ENCODE data around the gene SLC9C1. TPM values are rescaled to one million over a fixed set of nuclear protein-coding genes. Genes with fewer than 3 reads are reported as not detected.
A peak's percentile ranks its signal among the peaks of the same experiment; 100 is the strongest.

Gene SLC9C1
- not detected for polyA plus RNA-seq

DNA sequence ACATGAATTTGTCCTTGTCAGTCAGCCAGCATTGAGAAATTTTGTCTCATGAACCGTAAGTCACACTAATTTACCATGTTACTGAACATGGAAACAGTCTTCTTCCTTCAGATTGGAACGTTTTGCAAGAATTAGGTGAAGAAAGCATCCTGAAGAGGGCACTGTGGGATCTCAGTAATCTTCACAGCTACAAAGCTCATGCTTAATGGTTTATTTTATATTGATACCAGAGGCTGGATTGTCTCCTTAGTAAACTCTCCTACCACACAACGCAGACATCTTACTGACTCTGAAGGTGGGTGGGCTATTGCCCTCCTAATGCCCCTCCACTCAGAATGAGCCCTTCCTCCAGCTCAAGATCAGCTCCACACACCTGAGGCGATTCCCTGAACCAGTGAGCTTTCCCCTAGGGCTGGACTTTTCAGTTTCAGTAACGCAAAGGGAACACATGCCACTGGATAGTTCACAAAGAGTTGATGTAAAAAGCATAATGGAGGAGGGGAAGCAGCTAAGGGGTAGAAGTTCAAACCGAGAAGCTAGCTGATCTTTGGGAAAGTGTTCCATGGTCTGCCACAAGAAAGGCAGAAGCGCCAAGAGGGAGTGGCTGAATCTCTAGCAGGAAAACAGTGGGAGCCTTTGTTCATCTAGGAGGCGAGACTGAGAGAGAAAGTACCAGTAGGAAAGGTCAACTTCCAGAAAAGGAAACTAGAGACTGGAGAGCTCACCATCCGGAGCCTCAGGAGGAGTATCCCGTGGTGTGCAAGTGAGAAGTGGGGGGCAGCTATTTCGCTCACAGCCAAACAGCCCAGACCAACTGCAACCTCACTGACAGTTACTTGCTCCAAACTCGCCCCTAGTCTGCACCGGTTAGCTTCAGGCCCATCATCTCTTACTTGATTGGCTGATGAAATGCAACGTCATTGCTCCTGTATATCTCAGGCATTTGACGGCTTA is at the start of gene SLC9C1:
Gene SLC9C1 (minus strand): TSS at position 849 of the 954 bp plus-strand sequence. CDS start 7,425 bp downstream, outside the sequence.
- Histone ChIP-seq H3K9me3 (ENCODE audit: control insufficient read depth in 2 of 2, insufficient read depth in 1 of 2, low read depth in 1 of 2, low read length in 1 of 2) (no peaks in the 10 kb centered on the region), H3K27me3 (ENCODE audit: control insufficient read depth in 1 of 2, insufficient read depth in 2 of 2, low read length in 2 of 2) (no peaks in the 10 kb centered on the region), H3K4me3 (ENCODE audit: low read depth in 1 of 2, low read length in 2 of 2) (peak within 1 kb of the TSS; percentile 9 to 39), H3K27ac (ENCODE audit: low read depth in 2 of 2, low read length in 1 of 2) (peak within 1 kb of the TSS; percentile 54 to 55), H3K36me3 (ENCODE audit: control insufficient read depth in 2 of 2, insufficient read depth in 2 of 2, low read length in 1 of 2) (no peaks in the 10 kb centered on the region), H3K4me1 (ENCODE audit: control insufficient read depth in 2 of 2, insufficient read depth in 2 of 2, low read length in 1 of 2) (no peaks in the 10 kb centered on the region)
- 31 to 32% methylated on average over 15 of the region's 15 CpGs for WGBS, 2 donors

- 81 to 87% methylated on average over 2 of the region's 2 CpGs for WGBS, 2 donors
- H3K4me1 ChIP-seq (ENCODE audit: control insufficient read depth in 2 of 2, insufficient read depth in 2 of 2, low read length in 1 of 2): no peaks in the 10 kb centered on the region
- no peak overlapping the region for H3K27ac ChIP-seq (ENCODE audit: low read depth in 2 of 2, low read length in 1 of 2)
These were observed 47.4 kb upstream of the SLC9C1 start for GRCh38 chr3:112341386-112341785.

GRCh38 chr3:112339609-112340008 is 45.6 kb upstream of the SLC9C1 start:
- no peak overlapping the region for H3K4me3 ChIP-seq (ENCODE audit: low read depth in 1 of 2, low read length in 2 of 2)
- no peak overlapping the region for H3K27ac ChIP-seq (ENCODE audit: low read depth in 2 of 2, low read length in 1 of 2)
- WGBS, 2 donors: 83 to 94% methylated on average over 2 of the region's 2 CpGs
- no peaks in the 10 kb centered on the region for H3K9me3 ChIP-seq (ENCODE audit: control insufficient read depth in 2 of 2, insufficient read depth in 1 of 2, low read depth in 1 of 2, low read length in 1 of 2)
- no peaks in the 10 kb centered on the region for H3K36me3 ChIP-seq (ENCODE audit: control insufficient read depth in 2 of 2, insufficient read depth in 2 of 2, low read length in 1 of 2)
- H3K4me1 ChIP-seq (ENCODE audit: control insufficient read depth in 2 of 2, insufficient read depth in 2 of 2, low read length in 1 of 2): no peaks in the 10 kb centered on the region
- H3K27me3 ChIP-seq (ENCODE audit: control insufficient read depth in 1 of 2, insufficient read depth in 2 of 2, low read length in 2 of 2): no peaks in the 10 kb centered on the region

More at GRCh38 chr3:112341386-112341785, 47.4 kb upstream of the SLC9C1 start:
- Histone ChIP-seq H3K4me3 (ENCODE audit: low read depth in 1 of 2, low read length in 2 of 2) (no peak overlapping the region), H3K9me3 (ENCODE audit: control insufficient read depth in 2 of 2, insufficient read depth in 1 of 2, low read depth in 1 of 2, low read length in 1 of 2) (no peaks in the 10 kb centered on the region), H3K27me3 (ENCODE audit: control insufficient read depth in 1 of 2, insufficient read depth in 2 of 2, low read length in 2 of 2) (no peaks in the 10 kb centered on the region), H3K36me3 (ENCODE audit: control insufficient read depth in 2 of 2, insufficient read depth in 2 of 2, low read length in 1 of 2) (no peaks in the 10 kb centered on the region)

DNA sequence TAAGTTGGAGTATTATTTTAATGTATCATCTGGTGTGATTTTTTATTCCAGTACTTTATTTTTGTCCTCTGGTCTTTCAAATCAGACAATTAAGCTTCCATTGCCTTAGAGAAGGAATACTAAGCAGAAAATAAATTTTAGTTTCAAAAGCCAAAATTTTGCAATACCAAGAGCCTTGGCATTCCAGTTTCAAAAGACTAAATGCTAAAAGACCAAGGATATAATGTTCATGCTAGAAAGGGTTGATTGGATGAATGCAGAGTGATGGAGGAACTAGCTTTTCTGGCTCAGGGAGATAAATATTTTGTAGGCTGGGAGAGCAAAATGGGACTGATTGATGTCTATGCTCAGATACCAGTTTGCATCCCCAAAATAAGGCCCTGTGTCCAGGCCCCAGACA is 45.1 kb upstream of the SLC9C1 start:
- no peak overlapping the region for H3K27ac ChIP-seq (ENCODE audit: low read depth in 2 of 2, low read length in 1 of 2)
- H3K4me3 ChIP-seq (ENCODE audit: low read depth in 1 of 2, low read length in 2 of 2): no peak overlapping the region
- no peaks in the 10 kb centered on the region for H3K36me3 ChIP-seq (ENCODE audit: control insufficient read depth in 2 of 2, insufficient read depth in 2 of 2, low read length in 1 of 2)
- H3K4me1 ChIP-seq (ENCODE audit: control insufficient read depth in 2 of 2, insufficient read depth in 2 of 2, low read length in 1 of 2): no peaks in the 10 kb centered on the region
- no peaks in the 10 kb centered on the region for H3K9me3 ChIP-seq (ENCODE audit: control insufficient read depth in 2 of 2, insufficient read depth in 1 of 2, low read depth in 1 of 2, low read length in 1 of 2)
- no peaks in the 10 kb centered on the region for H3K27me3 ChIP-seq (ENCODE audit: control insufficient read depth in 1 of 2, insufficient read depth in 2 of 2, low read length in 2 of 2)

- WGBS, 2 donors: 53 to 55% methylated on average over 2 of the region's 2 CpGs
These were observed 44.7 kb upstream of the SLC9C1 start for GRCh38 chr3:112338727-112339056.

GRCh38 chr3:112338021-112338726 is 44.2 kb upstream of the SLC9C1 start:
- H3K36me3 ChIP-seq (ENCODE audit: control insufficient read depth in 2 of 2, insufficient read depth in 2 of 2, low read length in 1 of 2): no peaks in the 10 kb centered on the region
- no peak overlapping the region for H3K4me3 ChIP-seq (ENCODE audit: low read depth in 1 of 2, low read length in 2 of 2)
- H3K27ac ChIP-seq (ENCODE audit: low read depth in 2 of 2, low read length in 1 of 2): peak overlapping the region in 1 of 2 donors; percentile 15
- 69 to 70% methylated on average over 6 of the region's 6 CpGs for WGBS, 2 donors
- H3K9me3 ChIP-seq (ENCODE audit: control insufficient read depth in 2 of 2, insufficient read depth in 1 of 2, low read depth in 1 of 2, low read length in 1 of 2): no peaks in the 10 kb centered on the region
- H3K27me3 ChIP-seq (ENCODE audit: control insufficient read depth in 1 of 2, insufficient read depth in 2 of 2, low read length in 2 of 2): no peaks in the 10 kb centered on the region
- no peaks in the 10 kb centered on the region for H3K4me1 ChIP-seq (ENCODE audit: control insufficient read depth in 2 of 2, insufficient read depth in 2 of 2, low read length in 1 of 2)

More at GRCh38 chr3:112338727-112339056, 44.7 kb upstream of the SLC9C1 start:
- H3K4me3 ChIP-seq (ENCODE audit: low read depth in 1 of 2, low read length in 2 of 2): no peak overlapping the region
- H3K36me3 ChIP-seq (ENCODE audit: control insufficient read depth in 2 of 2, insufficient read depth in 2 of 2, low read length in 1 of 2): no peaks in the 10 kb centered on the region
- H3K27ac ChIP-seq (ENCODE audit: low read depth in 2 of 2, low read length in 1 of 2): no peak overlapping the region
- H3K9me3 ChIP-seq (ENCODE audit: control insufficient read depth in 2 of 2, insufficient read depth in 1 of 2, low read depth in 1 of 2, low read length in 1 of 2): no peaks in the 10 kb centered on the region
- no peaks in the 10 kb centered on the region for H3K27me3 ChIP-seq (ENCODE audit: control insufficient read depth in 1 of 2, insufficient read depth in 2 of 2, low read length in 2 of 2)
- no peaks in the 10 kb centered on the region for H3K4me1 ChIP-seq (ENCODE audit: control insufficient read depth in 2 of 2, insufficient read depth in 2 of 2, low read length in 1 of 2)

DNA sequence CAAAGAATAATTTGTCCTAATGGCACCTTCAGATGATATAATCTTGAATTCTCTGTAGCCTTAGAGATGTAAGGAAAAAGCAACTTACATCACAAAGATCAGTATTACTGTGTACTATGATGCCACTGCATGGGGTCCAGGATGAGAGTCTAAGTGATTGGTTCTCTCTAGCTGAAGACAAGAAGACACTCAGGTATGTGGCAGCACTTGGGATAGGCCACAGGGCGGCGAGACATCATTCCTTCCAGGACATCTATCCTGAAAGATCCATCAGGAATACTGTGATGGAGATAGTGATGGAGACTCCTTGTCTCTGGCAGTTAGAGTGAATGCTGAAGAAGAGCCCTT is 41.4 kb upstream of the SLC9C1 start:
- no peak overlapping the region for H3K27ac ChIP-seq (ENCODE audit: low read depth in 2 of 2, low read length in 1 of 2)
- no peaks in the 10 kb centered on the region for H3K36me3 ChIP-seq (ENCODE audit: control insufficient read depth in 2 of 2, insufficient read depth in 2 of 2, low read length in 1 of 2)

DNA sequence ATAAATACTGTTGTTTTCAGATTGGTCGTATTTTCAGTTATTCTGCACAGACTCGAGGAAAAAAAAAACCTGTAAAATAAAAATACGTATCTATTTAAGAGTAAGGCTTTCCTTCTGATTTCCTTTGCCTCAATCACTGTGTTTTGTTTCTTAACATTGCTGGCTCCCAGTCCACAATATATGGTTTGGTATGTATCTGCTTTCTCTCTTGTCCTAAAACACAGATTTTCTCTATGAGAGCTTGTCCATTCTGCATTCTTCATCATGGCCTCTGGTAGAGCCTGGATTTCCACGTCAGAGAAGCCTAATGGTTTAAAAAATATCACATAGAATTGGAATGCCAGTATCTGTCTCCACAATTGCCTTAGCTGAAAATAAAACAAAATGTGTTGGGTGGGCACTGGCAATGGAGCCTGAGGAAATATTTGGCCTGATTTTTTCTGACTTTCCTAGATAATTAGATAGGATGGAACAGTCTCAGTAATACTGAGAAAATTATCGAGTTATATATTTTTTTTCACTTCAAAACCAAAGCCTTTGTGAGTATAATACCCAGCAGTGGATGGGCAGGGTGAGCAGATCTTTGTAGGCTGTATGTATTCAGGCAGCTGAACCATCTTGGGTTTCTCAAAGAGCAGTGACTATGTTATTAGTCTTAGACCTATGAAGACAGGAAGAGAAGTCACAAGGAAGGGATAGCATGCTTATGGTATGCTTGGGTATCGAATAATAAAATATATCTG is 40.8 kb upstream of the SLC9C1 start:
- Histone ChIP-seq H3K4me1 (ENCODE audit: control insufficient read depth in 2 of 2, insufficient read depth in 2 of 2, low read length in 1 of 2) (peaks cover 0 to 3% of the 10 kb centered on the region in 2 donors), H3K27ac (ENCODE audit: low read depth in 2 of 2, low read length in 1 of 2) (no peak overlapping the region), H3K4me3 (ENCODE audit: low read depth in 1 of 2, low read length in 2 of 2) (no peak overlapping the region), H3K36me3 (ENCODE audit: control insufficient read depth in 2 of 2, insufficient read depth in 2 of 2, low read length in 1 of 2) (no peaks in the 10 kb centered on the region), H3K9me3 (ENCODE audit: control insufficient read depth in 2 of 2, insufficient read depth in 1 of 2, low read depth in 1 of 2, low read length in 1 of 2) (no peaks in the 10 kb centered on the region), H3K27me3 (ENCODE audit: control insufficient read depth in 1 of 2, insufficient read depth in 2 of 2, low read length in 2 of 2) (no peaks in the 10 kb centered on the region)
- WGBS, 2 donors: 52 to 56% methylated on average over 6 of the region's 6 CpGs

More for the DNA sequence above, 41.4 kb upstream of the SLC9C1 start:
- 92 to 93% methylated on average over 2 of the region's 2 CpGs for WGBS, 2 donors
- H3K27me3 ChIP-seq (ENCODE audit: control insufficient read depth in 1 of 2, insufficient read depth in 2 of 2, low read length in 2 of 2): no peaks in the 10 kb centered on the region
- peaks cover 0 to 3% of the 10 kb centered on the region in 2 donors for H3K4me1 ChIP-seq (ENCODE audit: control insufficient read depth in 2 of 2, insufficient read depth in 2 of 2, low read length in 1 of 2)
- no peaks in the 10 kb centered on the region for H3K9me3 ChIP-seq (ENCODE audit: control insufficient read depth in 2 of 2, insufficient read depth in 1 of 2, low read depth in 1 of 2, low read length in 1 of 2)
- H3K4me3 ChIP-seq (ENCODE audit: low read depth in 1 of 2, low read length in 2 of 2): no peak overlapping the region
